Endothelial cell (in vitro differentiated cells): Measurements from ENCODE around the gene PAX3. TPM values are rescaled to one million over a fixed set of nuclear protein-coding genes. Genes with fewer than 3 reads are reported as not detected.
A peak's percentile ranks its signal among the peaks of the same experiment; 100 is the strongest.

Experiments
- DNase-seq: peaks from one replicate; pipeline ENCODE4 v3.0.0; 2021; ENCODE audit warnings: low spot score
- H3K27ac Mint-ChIP-seq: one replicate; pipeline ENCODE4 v1.8.0; 2021; ENCODE audit warnings: mixed read lengths, inconsistent platforms; ENCODE audit not compliant: unreplicated experiment
- H3K27me3 Mint-ChIP-seq: one replicate; pipeline ENCODE4 v1.8.0; 2021; ENCODE audit warnings: mild to moderate bottlenecking, moderate library complexity, mixed read lengths, inconsistent platforms; ENCODE audit not compliant: unreplicated experiment
- H3K36me3 Mint-ChIP-seq: one replicate; pipeline ENCODE4 v1.8.0; 2021; ENCODE audit warnings: mild to moderate bottlenecking, low read depth, mixed read lengths, inconsistent platforms; ENCODE audit not compliant: unreplicated experiment
- H3K4me1 Mint-ChIP-seq: one replicate; pipeline ENCODE4 v1.8.0; 2021; ENCODE audit warnings: mild to moderate bottlenecking, mixed read lengths, inconsistent platforms; ENCODE audit not compliant: unreplicated experiment
- H3K4me3 Mint-ChIP-seq: one replicate; pipeline ENCODE4 v1.8.0; 2021; ENCODE audit warnings: mild to moderate bottlenecking, mixed read lengths, inconsistent platforms; ENCODE audit not compliant: unreplicated experiment
- H3K9me3 Mint-ChIP-seq: one replicate; pipeline ENCODE4 v1.8.0; 2021; ENCODE audit warnings: mixed read lengths, inconsistent platforms; ENCODE audit not compliant: unreplicated experiment
- CTCF ChIP-seq: fragments of 200-600 bp; sonication (generic); IDR thresholded peaks from one replicate; pipeline ENCODE4 v1.5.0; 2021; ENCODE audit warnings: antibody characterized with exemption; ENCODE audit not compliant: unreplicated experiment
- total RNA-seq: library from RNA; stranded (reverse); fragmentation: NEBNext Ultra II Directional; extraction: Animal tissue kit (Norgen Biotek cat#: 25700); gene quantifications from one replicate; pipeline ENCODE4 v1.2.1, GENCODE V29; 2021; ENCODE audit not compliant: unreplicated experiment

PAX3 gene
- total RNA-seq, 1 donor from 2014 or later: 16.5 TPM

DNA sequence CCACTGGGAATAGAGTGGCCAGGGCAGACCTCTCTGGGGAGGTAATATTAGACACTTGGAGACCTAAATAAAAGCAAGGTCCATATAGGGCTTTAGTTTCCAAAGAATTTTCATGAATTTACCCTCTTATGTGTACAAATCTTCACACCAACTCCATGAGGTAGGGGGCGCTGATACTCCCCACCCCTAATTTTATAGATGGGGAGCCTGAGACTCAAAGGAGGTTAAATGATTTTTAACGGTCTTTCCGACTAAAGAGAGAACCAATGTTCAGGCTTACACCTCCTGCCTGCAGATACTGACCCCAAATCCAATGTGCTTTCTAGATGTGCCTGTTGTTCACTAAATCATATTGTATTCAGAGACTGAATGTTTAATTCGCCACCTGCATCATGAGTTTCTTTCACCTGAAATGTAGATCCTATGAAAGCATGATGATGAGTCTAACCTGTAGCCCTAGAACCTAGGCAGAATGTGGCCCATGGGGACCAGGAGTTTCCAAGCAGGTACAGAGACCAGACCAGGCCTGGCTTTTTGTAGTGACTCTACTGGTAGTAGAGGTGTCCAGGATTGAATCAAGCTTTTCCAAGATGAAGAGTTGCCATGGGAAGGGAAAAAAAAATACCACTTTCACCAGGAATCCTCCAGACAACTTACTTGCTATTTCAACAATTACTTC, 16.8 kb upstream of the PAX3 start:
- H3K4me1 Mint-ChIP-seq: peaks cover 13% of the 10 kb centered on the region
- H3K27me3 Mint-ChIP-seq: peaks cover 22% of the 10 kb centered on the region

DNA sequence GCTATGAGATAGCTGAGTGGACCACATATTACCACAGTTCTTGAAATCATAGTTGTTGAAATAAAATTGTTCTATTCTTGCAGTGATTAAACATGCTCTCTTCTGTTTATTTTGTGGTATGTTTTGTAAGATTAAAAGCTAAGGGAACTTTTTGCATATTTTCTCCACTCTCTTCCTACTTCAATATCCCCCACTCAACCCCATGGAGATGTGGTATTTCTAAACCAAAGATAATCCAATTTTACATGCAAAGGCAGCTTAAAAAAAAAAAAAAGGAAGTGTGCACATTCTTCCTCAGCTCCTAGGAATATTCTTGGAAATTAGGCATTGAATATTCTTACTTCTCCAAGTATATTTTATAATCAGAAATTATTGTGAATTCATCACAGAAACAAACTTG, 15.0 kb upstream of the PAX3 start:
- TF ChIP-seq CTCF: no peak
- Mint-ChIP-seq H3K27me3 (peaks cover 27% of the 10 kb centered on the region), H3K36me3 (no peaks in the 10 kb centered on the region), H3K27ac (no peak overlapping the region), H3K4me3 (no peak overlapping the region), H3K9me3 (no peaks in the 10 kb centered on the region), H3K4me1 (peaks cover 12% of the 10 kb centered on the region)
- DNase-seq: no peak

More for the DNA sequence above, 16.8 kb upstream of the PAX3 start:
- no peak overlapping the region for H3K27ac Mint-ChIP-seq
- peaks cover 2% of the 10 kb centered on the region for H3K36me3 Mint-ChIP-seq
- no peak overlapping the region for H3K4me3 Mint-ChIP-seq
- TF ChIP-seq CTCF: peak; percentile 33
- DNase-seq: no peak
- no peaks in the 10 kb centered on the region for H3K9me3 Mint-ChIP-seq

GRCh38 chr2:222311978-222312738, 13.4 kb upstream of the PAX3 start:
- peaks cover 16% of the 10 kb centered on the region for H3K4me1 Mint-ChIP-seq
- peaks cover 32% of the 10 kb centered on the region for H3K27me3 Mint-ChIP-seq
- no peaks in the 10 kb centered on the region for H3K9me3 Mint-ChIP-seq
- no peak overlapping the region for H3K27ac Mint-ChIP-seq
- H3K4me3 Mint-ChIP-seq: peak overlapping the region; percentile 56
- TF ChIP-seq CTCF: no peak
- DNase-seq: no peak
- H3K36me3 Mint-ChIP-seq: no peaks in the 10 kb centered on the region

DNA sequence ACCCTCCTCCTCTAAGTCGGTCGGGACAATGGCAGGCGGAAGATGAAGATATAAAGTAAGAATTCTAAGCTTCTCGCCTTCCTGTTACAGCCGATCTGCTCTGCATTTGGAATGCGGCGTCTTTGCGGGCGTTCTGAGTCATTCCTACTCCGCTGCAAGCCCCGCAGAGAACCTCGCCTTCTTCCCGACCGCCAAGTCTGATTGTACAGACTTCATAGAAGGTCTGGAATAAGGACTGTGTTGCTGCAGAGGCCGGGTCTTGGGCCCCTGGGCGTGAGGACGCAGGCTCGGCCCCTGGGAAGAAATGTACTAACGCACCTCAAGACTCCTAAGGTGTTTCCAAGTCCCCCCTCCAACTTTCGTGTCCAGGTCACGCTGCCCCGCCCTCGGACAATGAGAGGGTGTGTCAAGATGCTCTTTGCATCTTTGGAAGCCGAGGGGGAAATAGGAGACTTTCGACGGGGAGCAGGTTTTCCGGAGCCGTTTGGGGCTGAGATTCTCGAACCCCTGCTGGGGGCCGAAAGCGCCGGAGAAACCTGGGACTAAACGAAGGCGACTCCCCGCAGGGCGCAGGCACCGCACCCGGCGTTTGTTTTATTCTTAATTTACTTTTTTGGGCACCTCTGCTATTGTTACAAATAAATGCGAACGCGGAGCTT, 12.7 kb upstream of the PAX3 start:
- TF ChIP-seq CTCF: no peak
- Mint-ChIP-seq H3K9me3 (no peaks in the 10 kb centered on the region), H3K27me3 (peaks cover 36% of the 10 kb centered on the region), H3K4me1 (peaks cover 22% of the 10 kb centered on the region), H3K36me3 (no peaks in the 10 kb centered on the region), H3K4me3 (no peak overlapping the region), H3K27ac (no peak overlapping the region)
- no peak for DNase-seq
